Lung (tissue), 12 donors: ENCODE measurements around the gene SLC40A1. TPM values are rescaled to one million over a fixed set of nuclear protein-coding genes. Genes with fewer than 3 reads are reported as not detected.

Source experiments
- ATAC-seq: fragments of 200-7000 bp; cut with Tn5 transposase; one replicate; pipeline ENCODE4 v1.9.1; 2020; ENCODE audit warnings: moderate number of reproducible peaks; ENCODE audit not compliant: insufficient read depth, low FRiP score
- DNase-seq, 3 donors: peaks; one replicate each; pipeline ENCODE4 v3.0.0-alpha.2; 2013 to 2017
- H3K27ac ChIP-seq, 2 donors: one replicate each; pipeline ENCODE4 v1.5.1; 2013; ENCODE audit warnings: mild to moderate bottlenecking in 2 of 2, moderate library complexity in 2 of 2, control low read depth in 1 of 2, inconsistent platforms in 1 of 2, low read depth in 1 of 2, low read length in 1 of 2
- H3K27me3 ChIP-seq, 3 donors: one replicate each; pipeline ENCODE4 v1.5.1; 2013; ENCODE audit warnings: low read length in 2 of 3; ENCODE audit not compliant: control insufficient read depth in 3 of 3, insufficient read depth in 3 of 3
- H3K36me3 ChIP-seq, 4 donors: one replicate each; pipeline ENCODE4 v1.5.1; 2013; ENCODE audit warnings: low read length in 4 of 4, mild to moderate bottlenecking in 1 of 4, moderate library complexity in 1 of 4; ENCODE audit not compliant: control insufficient read depth in 4 of 4, insufficient read depth in 4 of 4
- H3K4me1 ChIP-seq, 5 donors: one replicate each; pipeline ENCODE4 v1.5.1; 2013; ENCODE audit warnings: low read length in 5 of 5, mild to moderate bottlenecking in 2 of 5, moderate library complexity in 1 of 5; ENCODE audit not compliant: control insufficient read depth in 5 of 5, insufficient read depth in 5 of 5
- H3K4me3 ChIP-seq: one replicate; pipeline ENCODE4 v1.5.1; 2013; ENCODE audit warnings: mild to moderate bottlenecking, control low read depth, moderate library complexity
- H3K9ac ChIP-seq, 2 donors: one replicate each; pipeline ENCODE4 v1.5.1; 2013; ENCODE audit warnings: low read length in 2 of 2, control low read depth in 1 of 2; ENCODE audit not compliant: insufficient read depth in 1 of 2
- H3K9me3 ChIP-seq, 4 donors: one replicate each; pipeline ENCODE4 v1.5.1; 2013; ENCODE audit warnings: low read length in 3 of 4, mild to moderate bottlenecking in 1 of 4, moderate library complexity in 1 of 4; ENCODE audit not compliant: control insufficient read depth in 4 of 4, insufficient read depth in 3 of 4
- WGBS, 2 donors: extraction: QIAGEN DNeasy Blood & Tissue Kit; methylation state at CpG; one replicate each; pipeline ENCODE4 v1.1.7; 2013; 5-methylcytosine and 5-hydroxymethylcytosine counted together
- polyA plus RNA-seq, 2 donors: library from polyadenylated mRNA; stranded (reverse); fragments of 200-250 nt; gene quantifications; one replicate each; pipeline ENCODE4 v1.2.1, GENCODE V29; 2013
- total RNA-seq, 2 donors: library from RNA; depleted of rRNA in 1 of 2; stranded (reverse); fragments of >200 nt in 1 of 2; gene quantifications; one replicate each; pipeline ENCODE4 v1.2.1, GENCODE V29; 2014 to 2021
- TF ChIP-seq, protein P1 (sequence below): IDR thresholded peaks from 2 replicates; pipeline ENCODE4 v1.5.1; 2012; ENCODE audit warnings: mild to moderate bottlenecking; ENCODE audit errors: control extremely low read depth, extremely low read depth
- donor health status: control.
- donor health status: control.
- donor health status: Bipolar disorder and iron deficiency.
- donor health status: healthy.
- donor health status: DM: yes; HTN: yes; CAD: no.

SLC40A1 gene
- total and polyA plus RNA-seq, 4 donors = 50.2 to 553 (median 75.8) TPM

DNA sequence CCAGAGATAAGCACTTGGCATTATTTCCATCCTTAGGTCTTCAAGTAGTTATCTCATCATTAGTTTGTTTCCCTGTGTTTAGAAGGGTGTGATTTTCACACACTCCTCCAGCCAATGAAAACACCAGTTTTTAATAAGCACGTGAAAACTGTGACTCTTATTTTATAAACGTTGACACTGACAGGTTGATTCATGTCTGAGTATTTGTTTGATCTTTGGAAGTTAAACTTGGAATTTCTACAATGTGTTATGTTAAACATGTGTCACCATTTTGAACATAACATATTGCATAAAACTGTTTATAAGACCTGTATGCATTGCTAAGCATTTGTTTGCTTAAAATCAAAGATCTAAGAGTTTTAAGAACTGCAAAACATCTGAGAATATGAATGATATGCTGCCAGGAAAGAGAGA lies 27.6 kb downstream of the SLC40A1 start:
- H3K9me3 ChIP-seq = no peaks in the 10 kb centered on the region
- no peak overlapping the region for H3K9ac ChIP-seq

DNA sequence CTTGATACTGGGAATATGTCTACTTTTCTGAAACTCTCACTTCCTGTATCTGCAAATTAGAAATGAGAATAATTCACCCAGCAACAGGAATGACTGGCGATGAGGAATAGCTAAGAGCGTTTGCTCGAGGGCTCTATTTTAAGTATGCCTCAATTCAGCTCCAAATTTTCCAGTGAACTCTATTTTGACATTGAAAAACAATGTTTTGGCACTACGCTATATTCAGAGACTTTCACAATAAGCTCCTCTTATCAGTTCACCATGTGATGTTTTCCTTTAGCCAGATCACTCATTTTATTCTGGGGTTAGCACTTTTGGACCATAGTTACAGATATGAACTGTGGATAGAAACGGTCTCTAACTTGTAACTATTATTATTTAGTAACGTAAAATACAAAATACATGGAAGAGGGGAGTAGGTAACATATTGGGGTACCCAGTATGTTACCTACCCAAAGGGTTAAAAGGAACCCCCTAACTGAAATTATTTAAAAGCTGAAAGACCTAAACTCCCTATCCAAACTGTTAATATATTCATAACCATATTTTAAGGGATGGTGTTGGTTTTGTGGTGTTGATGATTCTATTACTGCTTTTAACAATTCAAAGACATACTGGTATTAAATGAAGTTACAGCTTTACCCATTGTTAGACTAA lies 28.1 kb downstream of the SLC40A1 start:
- Histone ChIP-seq H3K9ac (peak overlapping the region in 1 of 2 donors; percentile 50), H3K9me3 (no peaks in the 10 kb centered on the region), H3K36me3 (peaks cover 0 to 2% (median 0%) of the 10 kb centered on the region in 4 donors), H3K4me1 (peaks cover 2 to 78% (median 17%) of the 10 kb centered on the region in 5 donors), H3K4me3 (no peak overlapping the region), H3K27ac (no peak overlapping the region), H3K27me3 (no peaks in the 10 kb centered on the region)
- peak; percentile 39 for ATAC-seq
- 60 to 61% methylated on average over 6 of the region's 6 CpGs for WGBS, 2 donors
- TF ChIP-seq, protein P1, sequence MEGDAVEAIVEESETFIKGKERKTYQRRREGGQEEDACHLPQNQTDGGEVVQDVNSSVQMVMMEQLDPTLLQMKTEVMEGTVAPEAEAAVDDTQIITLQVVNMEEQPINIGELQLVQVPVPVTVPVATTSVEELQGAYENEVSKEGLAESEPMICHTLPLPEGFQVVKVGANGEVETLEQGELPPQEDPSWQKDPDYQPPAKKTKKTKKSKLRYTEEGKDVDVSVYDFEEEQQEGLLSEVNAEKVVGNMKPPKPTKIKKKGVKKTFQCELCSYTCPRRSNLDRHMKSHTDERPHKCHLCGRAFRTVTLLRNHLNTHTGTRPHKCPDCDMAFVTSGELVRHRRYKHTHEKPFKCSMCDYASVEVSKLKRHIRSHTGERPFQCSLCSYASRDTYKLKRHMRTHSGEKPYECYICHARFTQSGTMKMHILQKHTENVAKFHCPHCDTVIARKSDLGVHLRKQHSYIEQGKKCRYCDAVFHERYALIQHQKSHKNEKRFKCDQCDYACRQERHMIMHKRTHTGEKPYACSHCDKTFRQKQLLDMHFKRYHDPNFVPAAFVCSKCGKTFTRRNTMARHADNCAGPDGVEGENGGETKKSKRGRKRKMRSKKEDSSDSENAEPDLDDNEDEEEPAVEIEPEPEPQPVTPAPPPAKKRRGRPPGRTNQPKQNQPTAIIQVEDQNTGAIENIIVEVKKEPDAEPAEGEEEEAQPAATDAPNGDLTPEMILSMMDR = no peak
- peak in 2 of 3 donors; percentile 91 to 94 for DNase-seq

More for the DNA sequence above, 27.6 kb downstream of the SLC40A1 start:
- Histone ChIP-seq H3K27ac (no peak overlapping the region), H3K36me3 (peaks cover 0 to 2% (median 0%) of the 10 kb centered on the region in 4 donors), H3K4me1 (peaks cover 2 to 82% (median 16%) of the 10 kb centered on the region in 5 donors), H3K4me3 (no peak overlapping the region), H3K27me3 (no peaks in the 10 kb centered on the region)
- no peak for ATAC-seq
- peak in 2 of 3 donors; percentile 82 to 89 for DNase-seq
- 27 to 54% methylated on average over 2 of the region's 2 CpGs for WGBS, 2 donors
- TF ChIP-seq, protein P1 = no peak

DNA sequence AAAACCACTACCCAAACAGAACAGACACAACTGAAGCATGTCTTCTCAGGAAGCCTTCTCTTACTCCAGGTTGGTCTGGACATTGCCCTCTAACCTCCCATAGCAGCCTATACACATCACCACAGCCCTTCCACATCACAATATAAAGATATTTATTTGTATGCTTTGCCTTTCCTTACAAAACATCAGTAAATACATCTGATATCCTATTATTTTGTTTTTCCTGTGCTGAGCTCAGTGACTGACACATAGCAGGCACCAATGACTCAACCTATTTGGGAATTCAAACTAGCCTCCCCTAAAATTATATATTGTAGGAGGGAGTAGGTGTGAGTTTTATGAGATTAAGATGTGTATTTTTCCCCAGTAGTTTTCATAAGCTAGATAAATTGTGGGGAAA lies 28.8 kb downstream of the SLC40A1 start:
- Histone ChIP-seq H3K27me3 (no peaks in the 10 kb centered on the region), H3K27ac (peak overlapping the region in 1 of 2 donors; percentile 29), H3K9me3 (no peaks in the 10 kb centered on the region), H3K36me3 (peaks cover 0 to 2% (median 0%) of the 10 kb centered on the region in 4 donors), H3K4me1 (peaks cover 2 to 72% (median 17%) of the 10 kb centered on the region in 5 donors), H3K4me3 (no peak overlapping the region), H3K9ac (peak overlapping the region in 1 of 2 donors; percentile 50)
- DNase-seq (no peak), ATAC-seq (no peak)
- TF ChIP-seq, protein P1 = no peak
